ENCODE results near the gene CFAP74. TPM values are rescaled to one million over a fixed set of nuclear protein-coding genes. Genes with fewer than 3 reads are reported as not detected.

The CFAP74 gene
- total and polyA plus RNA-seq, 2 of the 13 experiments (the other 11 are each of a cell fraction or from before 2014, with no cell fraction given), result 0.27 to 0.62 TPM

- 0 out of 2 replicates have a peak, but pooled peaks have one; percentile 6 for TF ChIP-seq ZBTB33 (CRISPR knock-in tag; IDR thresholded peaks at IDR 0.05)
- TF ChIP-seq KLF15 (CRISPR knock-in tag; IDR thresholded peaks at IDR 0.05; ENCODE audit: borderline replicate concordance), result 0 out of 2 replicates have a peak, but pooled peaks have one; percentile 50
- no peak for TF ChIP-seq CHD2 (IDR thresholded peaks at IDR 0.05; ENCODE audit: low read depth, low read length)
- no peak for TF ChIP-seq POLR2G (IDR thresholded peaks at IDR 0.05; ENCODE audit: low read depth, low read length)
- no peak; the same call in 1 of the 2 replicates for TF ChIP-seq SAFB2 (CRISPR knock-in tag; IDR thresholded peaks at IDR 0.05; ENCODE audit: borderline replicate concordance, low read depth)
- TF ChIP-seq ZNF841 (CRISPR knock-in tag; IDR thresholded peaks at IDR 0.05; ENCODE audit: borderline replicate concordance), result no peak
- peak; percentile 83; the same call in 1 of the 2 replicates for TF ChIP-seq MZF1 (CRISPR knock-in tag; IDR thresholded peaks at IDR 0.05; ENCODE audit: borderline replicate concordance)
- TF ChIP-seq CEBPG (CRISPR knock-in tag; IDR thresholded peaks at IDR 0.05), result peak; percentile 59; the same call in 1 of the 2 replicates
- 0 out of 2 replicates have a peak, but pooled peaks have one; percentile 42 for TF ChIP-seq HOMEZ (CRISPR knock-in tag; IDR thresholded peaks at IDR 0.05; ENCODE audit: low read depth)
- no peak; the same call in 1 of the 2 replicates for TF ChIP-seq BCL3 (CRISPR knock-in tag; IDR thresholded peaks at IDR 0.05)
- peak; percentile 53 for TF ChIP-seq ERF (CRISPR knock-in tag; IDR thresholded peaks at IDR 0.05)
- TF ChIP-seq PRDM4 (CRISPR knock-in tag; IDR thresholded peaks at IDR 0.05; ENCODE audit: borderline replicate concordance), result no peak
- no peak for TF ChIP-seq STAT5B (CRISPR knock-in tag; IDR thresholded peaks at IDR 0.05)
- TF ChIP-seq ZNF574 (CRISPR knock-in tag; IDR thresholded peaks at IDR 0.05), result 0 out of 2 replicates have a peak, but pooled peaks have one; percentile 58
- 0 out of 2 replicates have a peak, but pooled peaks have one; percentile 20 for TF ChIP-seq ELF3 (CRISPR knock-in tag; IDR thresholded peaks at IDR 0.05)
- peak; percentile 75 for TF ChIP-seq MXD1 (CRISPR knock-in tag; IDR thresholded peaks at IDR 0.05)
- TF ChIP-seq RAD51 (IDR thresholded peaks at IDR 0.05; ENCODE audit: borderline replicate concordance), result no peak
- peak; percentile 18 for TF ChIP-seq YY1 (IDR thresholded peaks at IDR 0.05; ENCODE audit: insufficient read depth, insufficient replicate concordance, low read depth, low read length)
Observed at GRCh38 chr1:1919304-1920056, 84.1 kb downstream of the CFAP74 start (continued).

All from HepG2 (cell line).